GM23338 (cell line): ENCODE data around the gene CHD9NB.

Source experiments
- EZH2 ChIP-seq: fragments of 200-600 bp; sonication (generic); IDR thresholded peaks from one replicate; pipeline ENCODE4 v1.8.0; 2017; ENCODE audit warnings: antibody characterized with exemption, mild to moderate bottlenecking, low read depth; ENCODE audit not compliant: unreplicated experiment
- EZH2phosphoT487 ChIP-seq: fragments of 200-600 bp; sonication (generic); IDR thresholded peaks from one replicate; pipeline ENCODE4 v1.8.1; 2018; ENCODE audit warnings: antibody characterized with exemption; ENCODE audit not compliant: unreplicated experiment
- NANOG ChIP-seq: IDR thresholded peaks from 2 replicates; pipeline ENCODE4 v1.6.1; 2016; ENCODE audit warnings: antibody characterized with exemption, borderline replicate concordance
- POLR2AphosphoS5 ChIP-seq: IDR thresholded peaks from 2 replicates; pipeline ENCODE4 v1.6.1; 2016; ENCODE audit warnings: antibody characterized with exemption, low read depth
- TF ChIP-seq, protein P1 (sequence below), 2 experiments: fragments of 200-600 bp in 1 of 2; sonication (generic) in 1 of 2; conservative IDR thresholded peaks; 2 replicates each; pipeline versions ENCODE4 v1.5.1 to v1.6.1; 2016 to 2017; ENCODE audit warnings: antibody characterized with exemption in 2 of 2, low read depth in 2 of 2, mild to moderate bottlenecking in 2 of 2, moderate library complexity in 1 of 2

GRCh38 chr16:53055541-53056391 is 3.1 kb upstream of the CHD9NB start:
- TF ChIP-seq, protein P1, sequence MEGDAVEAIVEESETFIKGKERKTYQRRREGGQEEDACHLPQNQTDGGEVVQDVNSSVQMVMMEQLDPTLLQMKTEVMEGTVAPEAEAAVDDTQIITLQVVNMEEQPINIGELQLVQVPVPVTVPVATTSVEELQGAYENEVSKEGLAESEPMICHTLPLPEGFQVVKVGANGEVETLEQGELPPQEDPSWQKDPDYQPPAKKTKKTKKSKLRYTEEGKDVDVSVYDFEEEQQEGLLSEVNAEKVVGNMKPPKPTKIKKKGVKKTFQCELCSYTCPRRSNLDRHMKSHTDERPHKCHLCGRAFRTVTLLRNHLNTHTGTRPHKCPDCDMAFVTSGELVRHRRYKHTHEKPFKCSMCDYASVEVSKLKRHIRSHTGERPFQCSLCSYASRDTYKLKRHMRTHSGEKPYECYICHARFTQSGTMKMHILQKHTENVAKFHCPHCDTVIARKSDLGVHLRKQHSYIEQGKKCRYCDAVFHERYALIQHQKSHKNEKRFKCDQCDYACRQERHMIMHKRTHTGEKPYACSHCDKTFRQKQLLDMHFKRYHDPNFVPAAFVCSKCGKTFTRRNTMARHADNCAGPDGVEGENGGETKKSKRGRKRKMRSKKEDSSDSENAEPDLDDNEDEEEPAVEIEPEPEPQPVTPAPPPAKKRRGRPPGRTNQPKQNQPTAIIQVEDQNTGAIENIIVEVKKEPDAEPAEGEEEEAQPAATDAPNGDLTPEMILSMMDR (conservative IDR thresholded peaks at IDR 0.05; ENCODE audit: low read depth in 2 of 2): no peak
- no peak for TF ChIP-seq EZH2
- TF ChIP-seq EZH2phosphoT487: no peak
- TF ChIP-seq NANOG: no peak
- TF ChIP-seq POLR2AphosphoS5: 0 out of 2 replicates have a peak, but pooled peaks have one; percentile 15
